ENCODE measurements around the gene CHD8.

CHD8 gene, protein sequence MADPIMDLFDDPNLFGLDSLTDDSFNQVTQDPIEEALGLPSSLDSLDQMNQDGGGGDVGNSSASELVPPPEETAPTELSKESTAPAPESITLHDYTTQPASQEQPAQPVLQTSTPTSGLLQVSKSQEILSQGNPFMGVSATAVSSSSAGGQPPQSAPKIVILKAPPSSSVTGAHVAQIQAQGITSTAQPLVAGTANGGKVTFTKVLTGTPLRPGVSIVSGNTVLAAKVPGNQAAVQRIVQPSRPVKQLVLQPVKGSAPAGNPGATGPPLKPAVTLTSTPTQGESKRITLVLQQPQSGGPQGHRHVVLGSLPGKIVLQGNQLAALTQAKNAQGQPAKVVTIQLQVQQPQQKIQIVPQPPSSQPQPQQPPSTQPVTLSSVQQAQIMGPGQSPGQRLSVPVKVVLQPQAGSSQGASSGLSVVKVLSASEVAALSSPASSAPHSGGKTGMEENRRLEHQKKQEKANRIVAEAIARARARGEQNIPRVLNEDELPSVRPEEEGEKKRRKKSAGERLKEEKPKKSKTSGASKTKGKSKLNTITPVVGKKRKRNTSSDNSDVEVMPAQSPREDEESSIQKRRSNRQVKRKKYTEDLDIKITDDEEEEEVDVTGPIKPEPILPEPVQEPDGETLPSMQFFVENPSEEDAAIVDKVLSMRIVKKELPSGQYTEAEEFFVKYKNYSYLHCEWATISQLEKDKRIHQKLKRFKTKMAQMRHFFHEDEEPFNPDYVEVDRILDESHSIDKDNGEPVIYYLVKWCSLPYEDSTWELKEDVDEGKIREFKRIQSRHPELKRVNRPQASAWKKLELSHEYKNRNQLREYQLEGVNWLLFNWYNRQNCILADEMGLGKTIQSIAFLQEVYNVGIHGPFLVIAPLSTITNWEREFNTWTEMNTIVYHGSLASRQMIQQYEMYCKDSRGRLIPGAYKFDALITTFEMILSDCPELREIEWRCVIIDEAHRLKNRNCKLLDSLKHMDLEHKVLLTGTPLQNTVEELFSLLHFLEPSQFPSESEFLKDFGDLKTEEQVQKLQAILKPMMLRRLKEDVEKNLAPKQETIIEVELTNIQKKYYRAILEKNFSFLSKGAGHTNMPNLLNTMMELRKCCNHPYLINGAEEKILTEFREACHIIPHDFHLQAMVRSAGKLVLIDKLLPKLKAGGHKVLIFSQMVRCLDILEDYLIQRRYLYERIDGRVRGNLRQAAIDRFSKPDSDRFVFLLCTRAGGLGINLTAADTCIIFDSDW (N-terminal part only)

DNA sequence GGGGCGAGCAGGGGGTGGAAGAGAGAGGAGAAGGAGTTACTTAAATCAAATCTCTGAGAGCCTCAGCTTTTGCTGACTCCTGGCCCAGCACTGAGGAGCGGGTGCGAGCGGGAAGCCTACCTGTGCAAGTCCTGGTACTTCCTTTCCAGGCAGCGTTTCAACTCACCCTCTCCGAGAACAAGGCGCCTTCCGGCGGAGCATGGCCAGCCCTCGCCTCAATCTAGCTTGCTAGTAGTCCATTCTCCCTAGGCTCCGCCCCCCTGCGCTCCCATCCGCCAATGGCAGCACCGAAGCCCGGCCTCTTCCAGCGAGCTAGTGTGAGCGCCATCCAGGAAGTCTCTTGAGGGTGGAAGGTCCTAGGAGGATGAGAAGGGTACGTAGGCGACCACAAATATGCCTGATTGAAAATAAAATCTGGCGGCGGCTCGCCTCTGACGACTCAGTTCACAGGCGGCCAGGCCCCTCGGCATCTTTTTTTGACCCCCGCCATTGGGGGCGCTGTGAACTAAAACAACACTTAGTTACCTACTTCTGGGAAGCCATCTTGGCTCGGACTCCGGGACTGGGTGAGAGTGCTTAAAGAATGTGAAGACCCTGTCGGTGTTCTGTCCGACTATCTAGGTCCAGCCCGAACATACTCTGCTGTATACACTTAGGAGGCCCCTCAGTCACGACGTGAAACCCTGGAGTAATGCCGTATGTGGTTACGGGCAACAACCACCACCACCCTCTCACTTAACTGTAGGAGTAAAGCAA lies at the start of gene CHD8:
Gene CHD8 (minus strand): TSS at position 212 of the 756 bp plus-strand sequence. CDS start 24,480 bp downstream, outside the sequence.
- TF ChIP-seq, protein P1, sequence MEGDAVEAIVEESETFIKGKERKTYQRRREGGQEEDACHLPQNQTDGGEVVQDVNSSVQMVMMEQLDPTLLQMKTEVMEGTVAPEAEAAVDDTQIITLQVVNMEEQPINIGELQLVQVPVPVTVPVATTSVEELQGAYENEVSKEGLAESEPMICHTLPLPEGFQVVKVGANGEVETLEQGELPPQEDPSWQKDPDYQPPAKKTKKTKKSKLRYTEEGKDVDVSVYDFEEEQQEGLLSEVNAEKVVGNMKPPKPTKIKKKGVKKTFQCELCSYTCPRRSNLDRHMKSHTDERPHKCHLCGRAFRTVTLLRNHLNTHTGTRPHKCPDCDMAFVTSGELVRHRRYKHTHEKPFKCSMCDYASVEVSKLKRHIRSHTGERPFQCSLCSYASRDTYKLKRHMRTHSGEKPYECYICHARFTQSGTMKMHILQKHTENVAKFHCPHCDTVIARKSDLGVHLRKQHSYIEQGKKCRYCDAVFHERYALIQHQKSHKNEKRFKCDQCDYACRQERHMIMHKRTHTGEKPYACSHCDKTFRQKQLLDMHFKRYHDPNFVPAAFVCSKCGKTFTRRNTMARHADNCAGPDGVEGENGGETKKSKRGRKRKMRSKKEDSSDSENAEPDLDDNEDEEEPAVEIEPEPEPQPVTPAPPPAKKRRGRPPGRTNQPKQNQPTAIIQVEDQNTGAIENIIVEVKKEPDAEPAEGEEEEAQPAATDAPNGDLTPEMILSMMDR (conservative IDR thresholded peaks at IDR 0.05; ENCODE audit: low read depth, low read length), result peak; percentile 64
- DNase-seq (ENCODE audit: low read depth), result peak; percentile 99

DNA sequence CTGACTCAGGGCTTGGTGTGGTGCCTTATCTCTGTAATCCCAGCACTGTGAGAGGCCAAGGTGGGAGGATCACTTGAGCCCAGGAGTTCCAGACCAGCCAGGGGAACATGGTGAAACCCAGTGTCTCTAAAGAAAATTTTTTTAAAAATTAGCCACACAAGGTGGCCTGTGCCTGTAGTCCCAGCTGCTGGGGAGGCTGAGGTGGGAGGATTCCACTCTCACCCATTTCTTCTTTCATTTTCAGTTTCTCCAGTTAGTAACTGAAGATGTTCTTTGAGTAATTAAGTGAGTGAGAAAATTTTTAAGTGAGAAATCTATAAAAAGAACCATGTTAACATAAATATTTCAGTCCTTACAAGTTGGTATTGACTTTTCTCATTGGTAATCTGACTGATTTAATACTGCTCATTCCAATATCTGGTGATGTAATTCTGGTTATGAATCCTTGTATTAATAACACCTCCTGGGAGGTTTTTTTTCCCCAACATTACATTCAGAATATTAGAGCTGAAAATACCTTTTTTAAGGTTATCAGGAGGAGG lies 49.2 kb upstream of the CHD8 start:
- DNase-seq (ENCODE audit: low read depth), result no peak
- H3K4me3 ChIP-seq (ENCODE audit: low read length), result no peak overlapping the region
- TF ChIP-seq, protein P1 (conservative IDR thresholded peaks at IDR 0.05; ENCODE audit: low read depth, low read length), result no peak

More for the DNA sequence above, at the start of gene CHD8:
- H3K4me3 ChIP-seq (ENCODE audit: low read length), result peak within 1 kb of the TSS; percentile 96

DNA sequence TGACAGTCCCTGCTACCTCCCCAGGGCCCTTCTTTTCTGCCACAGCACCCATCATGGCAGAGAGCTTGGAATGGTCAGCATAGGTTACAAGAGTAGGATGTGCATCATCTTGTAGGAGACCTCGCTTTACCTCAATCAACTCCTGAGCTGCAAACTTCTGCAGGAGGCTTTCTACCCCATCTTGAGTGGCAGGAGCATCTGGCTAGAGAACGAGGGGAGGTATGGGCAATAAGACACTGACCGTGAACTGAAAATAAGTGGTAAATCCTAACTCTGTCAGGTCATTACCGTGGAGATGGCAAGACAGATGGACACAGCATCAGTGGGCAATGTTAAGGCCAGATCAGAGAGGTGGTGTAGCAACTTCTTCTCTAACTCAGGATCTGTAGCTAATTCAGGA lies 47.5 kb upstream of the CHD8 start:
- H3K4me3 ChIP-seq (ENCODE audit: low read length), result no peak overlapping the region
- no peak for DNase-seq (ENCODE audit: low read depth)
- TF ChIP-seq, protein P1 (conservative IDR thresholded peaks at IDR 0.05; ENCODE audit: low read depth, low read length), result no peak

DNA sequence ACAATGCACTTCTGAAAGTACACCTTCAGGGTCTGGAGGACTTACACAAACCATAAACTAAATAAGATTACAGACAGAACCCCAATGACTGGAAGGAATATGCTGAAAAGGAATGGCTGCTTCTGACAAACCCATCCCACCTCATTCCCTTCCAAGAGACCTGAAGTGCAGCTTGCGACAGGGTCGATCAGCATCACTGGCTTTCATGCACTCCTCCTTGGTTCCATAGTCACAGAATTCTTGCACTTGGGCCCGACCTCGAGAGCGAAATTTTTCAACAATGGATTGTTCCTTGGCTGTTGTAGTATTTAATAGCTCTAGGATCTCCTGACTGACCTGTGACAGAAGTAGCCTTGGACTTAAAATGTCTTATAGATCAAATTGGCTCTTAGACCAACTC lies 45.6 kb upstream of the CHD8 start:
- TF ChIP-seq, protein P1 (conservative IDR thresholded peaks at IDR 0.05; ENCODE audit: low read depth, low read length), result no peak
- no peak overlapping the region for H3K4me3 ChIP-seq (ENCODE audit: low read length)
- no peak for DNase-seq (ENCODE audit: low read depth)

DNA sequence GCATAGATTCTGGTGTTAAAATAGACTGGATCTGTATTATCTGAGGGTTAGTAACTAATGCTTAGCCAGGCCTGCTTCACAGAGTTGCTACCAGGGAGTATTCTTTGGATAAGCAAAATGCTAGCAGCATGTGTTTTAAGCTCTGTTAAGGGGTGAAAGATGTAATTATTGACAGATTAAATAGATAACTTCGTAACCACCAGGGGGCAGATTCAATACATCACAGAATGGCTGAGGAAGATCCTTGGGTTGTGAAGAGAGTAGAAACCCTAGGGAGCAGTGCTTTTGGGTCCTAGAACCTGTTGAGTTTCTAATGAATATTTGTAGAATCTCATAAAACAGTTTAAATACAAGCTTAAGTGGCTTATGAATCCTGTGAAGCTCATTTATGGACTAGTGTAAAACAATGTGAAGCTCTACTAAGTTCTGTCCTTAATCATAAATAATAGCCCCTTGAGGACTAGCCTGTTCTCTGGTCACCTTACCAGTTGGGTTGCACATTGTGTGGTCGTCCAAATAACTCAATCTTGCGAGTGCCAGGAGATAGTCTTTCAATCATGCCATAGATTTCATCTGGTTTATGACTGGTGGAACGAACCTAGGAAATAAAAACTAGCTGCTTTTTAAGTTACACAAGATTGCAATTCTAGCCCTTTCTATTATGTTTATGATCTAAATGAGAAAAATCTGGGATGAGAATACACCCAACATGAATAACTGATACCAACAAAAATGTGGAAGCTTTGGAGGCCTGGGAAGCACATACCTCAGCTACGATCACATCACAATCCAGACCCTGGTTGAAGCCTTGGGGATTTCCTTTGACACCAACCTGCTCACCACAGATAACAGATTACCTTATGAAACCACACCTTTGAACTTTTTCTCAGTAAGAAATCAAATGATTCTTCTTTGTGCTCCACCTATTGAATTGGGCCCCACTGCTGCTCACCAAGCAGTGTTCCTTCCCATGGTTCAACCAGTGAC lies 42.9 kb upstream of the CHD8 start:
- no peak for DNase-seq (ENCODE audit: low read depth)

More for the DNA sequence above, 42.9 kb upstream of the CHD8 start:
- no peak overlapping the region for H3K4me3 ChIP-seq (ENCODE audit: low read length)
- TF ChIP-seq, protein P1 (conservative IDR thresholded peaks at IDR 0.05; ENCODE audit: low read depth, low read length), result peak; percentile 49

Data from retinal pigment epithelial cell (primary cell).